GM21529 (cell line): ENCODE data around the gene PPP1R14B.

Source experiments
- ATAC-seq: cut with Tn5 transposase; IDR thresholded peaks from one replicate; pipeline ENCODE4 v1.9.1; 2021; ENCODE audit not compliant: unreplicated experiment

The PPP1R14B gene

DNA sequence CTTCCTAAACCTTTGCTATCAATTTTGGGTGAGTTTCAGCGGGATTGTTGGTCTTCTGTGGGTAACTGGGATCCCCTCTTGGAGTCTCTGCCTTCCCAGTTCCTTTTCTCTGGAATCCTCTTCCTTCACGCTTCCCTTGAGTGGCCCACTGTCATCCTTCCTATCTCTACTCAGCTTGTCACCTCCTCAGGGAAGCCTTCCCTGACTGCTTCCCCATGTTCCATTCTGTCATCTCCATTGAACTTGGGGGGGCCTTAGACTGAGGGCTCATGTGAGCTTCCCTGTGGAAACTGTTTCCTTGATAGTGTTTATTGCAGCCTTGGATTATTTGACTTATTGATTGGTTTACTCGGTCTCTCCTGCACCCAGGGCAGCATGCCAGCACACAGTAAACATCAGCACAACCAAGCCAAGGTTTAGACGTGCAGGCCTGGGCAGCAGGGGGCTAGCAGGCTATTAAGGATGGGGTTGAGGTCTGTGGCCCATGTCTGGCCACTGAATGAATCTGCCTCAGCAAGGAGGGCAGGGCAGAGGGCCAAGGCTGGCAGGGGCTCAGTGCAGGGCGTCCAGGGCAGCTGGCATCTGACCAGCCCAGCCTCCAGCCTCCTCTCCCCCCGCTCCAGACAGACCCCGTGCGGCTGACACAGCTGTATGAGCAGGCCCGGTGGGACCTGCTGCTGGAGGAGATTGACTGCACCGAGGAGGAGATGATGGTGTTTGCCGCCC, 28.0 kb downstream of the PPP1R14B start:
- no peak for ATAC-seq

DNA sequence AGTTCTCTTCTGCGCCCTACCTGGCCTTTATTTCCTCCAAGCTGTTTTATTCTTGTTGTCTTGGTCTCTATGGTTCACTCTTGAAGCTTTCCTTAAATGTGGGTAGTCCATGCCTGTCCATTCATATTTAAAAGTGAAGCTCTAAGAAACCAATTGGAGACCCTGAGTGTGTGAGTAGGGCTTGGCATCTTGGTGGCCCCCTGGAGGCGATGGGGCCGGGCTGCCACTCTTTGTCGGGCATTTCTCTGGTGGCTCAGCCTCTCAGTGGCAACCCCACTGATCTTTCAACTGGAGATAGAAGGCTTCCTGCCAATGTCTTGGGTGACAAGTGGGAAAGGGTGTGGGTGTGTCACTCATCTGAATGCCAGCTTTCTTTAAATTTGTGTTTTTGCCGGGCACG, 29.9 kb downstream of the PPP1R14B start:
- ATAC-seq, result no peak

GRCh38 chr11:64211181-64211872, 35.4 kb downstream of the PPP1R14B start:
- ATAC-seq, result no peak

DNA sequence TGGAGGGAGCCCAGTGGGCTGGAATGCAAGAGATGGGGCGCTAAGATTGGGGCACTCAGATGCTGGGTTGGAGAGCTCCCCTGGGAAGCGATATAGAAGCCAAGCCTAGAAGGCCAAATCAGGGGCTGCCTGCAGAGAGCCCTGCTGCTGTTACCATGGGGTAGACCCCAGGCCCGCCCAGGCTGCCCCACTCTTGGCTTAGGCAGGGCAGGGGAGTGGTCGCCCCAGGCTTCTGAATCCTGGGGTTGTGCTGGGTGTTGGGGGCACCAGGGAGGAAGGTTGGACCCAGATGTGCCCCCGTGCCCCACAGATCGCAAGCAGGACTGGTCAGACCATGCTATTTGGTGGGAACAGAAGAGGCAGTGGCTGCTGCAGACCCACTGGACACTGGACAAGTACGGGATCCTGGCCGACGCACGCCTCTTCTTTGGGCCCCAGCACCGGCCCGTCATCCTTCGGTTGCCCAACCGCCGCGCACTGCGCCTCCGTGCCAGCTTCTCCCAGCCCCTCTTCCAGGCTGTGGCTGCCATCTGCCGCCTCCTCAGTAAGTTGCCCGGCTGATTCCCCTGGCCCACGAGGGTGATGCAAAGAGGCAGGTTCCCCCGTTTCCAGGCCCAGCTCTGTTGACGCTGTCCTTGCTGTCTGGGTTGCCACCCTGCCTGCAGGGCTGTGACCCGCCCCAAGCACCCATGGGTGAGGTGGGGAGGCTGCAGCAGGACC, 36.3 kb downstream of the PPP1R14B start:
- ATAC-seq, result no peak

- ATAC-seq, result no peak
Measured at GRCh38 chr11:64209563-64209843, 37.2 kb downstream of the PPP1R14B start.

- no peak for ATAC-seq
Measured at GRCh38 chr11:64208796-64209562, 37.8 kb downstream of the PPP1R14B start.

- no peak for ATAC-seq
Measured at GRCh38 chr11:64208086-64208795, 38.5 kb downstream of the PPP1R14B start.

DNA sequence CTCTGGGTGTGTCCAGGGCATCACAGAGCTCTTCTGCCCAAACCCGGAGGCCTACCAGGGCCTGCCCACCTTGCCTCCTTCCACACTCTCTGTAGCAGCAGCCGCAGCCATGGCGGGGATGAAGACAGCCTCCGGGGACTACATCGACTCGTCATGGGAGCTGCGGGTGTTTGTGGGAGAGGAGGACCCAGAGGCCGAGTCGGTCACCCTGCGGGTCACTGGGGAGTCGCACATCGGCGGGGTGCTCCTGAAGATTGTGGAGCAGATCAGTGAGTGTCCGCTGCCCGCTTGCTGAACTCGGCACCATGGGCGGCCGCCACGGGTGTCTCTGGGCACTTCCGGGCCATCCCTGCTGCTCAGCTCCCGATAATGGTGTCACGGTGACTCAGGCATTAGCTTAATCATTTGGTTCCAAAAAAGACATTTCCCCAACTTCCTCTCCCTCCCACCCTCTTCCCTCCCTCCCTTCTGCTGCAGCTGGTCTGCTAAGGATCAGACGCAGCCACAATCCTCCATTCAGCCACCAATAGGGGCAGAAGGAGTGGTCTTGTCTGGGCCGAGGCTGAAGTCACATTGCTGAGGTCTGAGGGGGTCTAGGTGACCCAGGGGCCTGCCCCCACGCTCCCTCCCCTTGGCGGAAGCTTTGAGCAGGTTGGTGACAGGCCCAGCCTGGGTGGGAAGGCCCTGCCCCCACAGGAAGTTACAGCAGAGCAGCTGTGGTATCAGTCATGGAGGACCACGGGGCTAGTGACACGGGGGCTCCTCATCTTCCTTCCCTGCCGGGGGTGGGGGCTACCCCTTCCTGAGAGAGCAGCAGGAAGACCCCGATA, 39.3 kb downstream of the PPP1R14B start:
- peak; percentile 62 for ATAC-seq

DNA sequence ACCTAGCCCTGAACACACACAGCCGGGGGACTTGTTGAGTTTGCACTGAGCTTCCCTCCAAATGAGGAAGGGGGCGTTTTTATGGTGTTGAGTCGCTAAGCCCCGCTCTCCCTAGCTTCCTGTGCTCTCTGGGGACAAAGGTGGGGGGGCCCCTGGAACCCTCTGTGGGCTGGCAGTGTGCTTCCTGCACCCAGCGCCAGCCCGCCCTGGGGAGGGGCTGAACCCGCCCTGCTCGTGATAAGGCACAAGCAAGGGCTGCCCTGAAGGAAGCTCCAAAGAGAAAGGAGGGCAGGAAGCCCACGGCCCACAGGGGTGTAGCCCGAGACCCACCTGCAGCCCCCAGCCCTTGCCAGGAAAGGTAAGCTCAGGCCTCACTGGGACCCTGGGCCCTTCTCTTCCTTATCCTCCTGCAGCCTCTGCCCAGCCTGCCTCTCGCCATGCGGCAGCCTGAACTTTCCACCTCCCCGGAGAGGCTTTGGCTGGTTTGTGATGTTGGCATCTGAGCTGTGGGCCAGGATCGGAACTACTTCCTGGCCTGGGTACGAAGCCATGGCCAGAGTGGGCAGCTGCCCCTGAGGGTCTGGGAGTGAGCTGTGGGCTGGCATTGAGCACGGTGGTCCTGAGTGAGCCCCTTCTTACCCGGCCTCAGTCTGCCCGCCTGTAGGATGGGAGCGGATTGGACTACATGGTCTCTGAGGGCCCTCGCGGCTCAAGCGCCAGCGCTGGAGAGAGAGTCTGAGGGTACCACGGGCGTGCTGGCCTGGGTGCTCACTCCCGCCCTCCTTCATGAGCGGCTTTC, 40.1 kb downstream of the PPP1R14B start, which contains the start of gene FERMT3:
FERMT3 (plus strand) TSS at position 265 of the 799 bp plus-strand sequence. CDS start 644 bp downstream, outside the sequence.
- peak; percentile 47 for ATAC-seq

DNA sequence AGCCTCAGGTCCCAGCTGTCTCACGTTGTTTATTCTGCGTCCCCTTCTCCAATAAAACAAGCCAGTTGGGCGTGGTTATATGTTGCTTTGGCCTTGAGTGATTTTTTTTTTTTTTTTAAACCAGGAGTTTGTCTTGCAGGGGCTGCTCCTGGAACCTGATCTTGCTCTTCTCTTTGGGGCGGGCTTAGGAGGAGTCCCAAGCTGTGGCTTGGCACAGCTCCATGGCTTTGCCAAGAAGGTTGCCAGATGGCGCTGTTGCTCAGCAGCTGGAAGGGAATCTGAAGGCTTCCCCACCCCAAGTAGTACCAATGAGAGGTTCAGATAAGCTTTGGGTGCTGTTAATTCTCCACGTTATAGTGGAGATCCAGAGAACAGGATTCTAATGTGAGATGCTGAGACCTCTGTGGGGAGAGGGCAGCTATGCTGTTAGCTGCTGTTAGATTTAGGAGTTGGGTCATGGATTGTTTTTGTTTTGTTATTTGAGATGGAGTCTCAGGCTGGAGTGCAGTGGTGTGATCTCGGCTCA, 42.2 kb downstream of the PPP1R14B start:
- ATAC-seq, result no peak

GRCh38 chr11:64204080-64204440, 42.7 kb downstream of the PPP1R14B start:
- ATAC-seq, result no peak

- ATAC-seq, result no peak
Measured at GRCh38 chr11:64203421-64204079, 43.2 kb downstream of the PPP1R14B start.

DNA sequence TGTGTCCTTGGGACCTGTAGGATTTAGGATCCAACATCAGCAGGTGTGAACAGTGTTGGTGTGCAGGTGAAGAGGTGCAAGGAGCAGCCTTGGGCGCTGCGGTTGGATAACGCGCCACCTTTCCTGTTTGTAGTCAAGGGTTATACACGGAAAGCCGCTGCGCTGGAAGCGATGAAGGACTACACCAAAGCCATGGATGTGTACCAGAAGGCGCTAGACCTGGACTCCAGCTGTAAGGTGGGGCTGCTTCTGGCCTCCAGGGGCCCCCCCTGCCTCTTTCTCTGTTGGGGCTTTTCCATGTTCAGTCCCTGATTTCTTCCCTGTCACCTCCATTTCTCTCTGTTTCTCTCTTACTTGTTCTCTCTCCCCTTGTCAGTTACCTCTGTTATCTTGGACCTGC, 43.8 kb downstream of the PPP1R14B start:
- ATAC-seq, result no peak

- no peak for ATAC-seq
Measured at GRCh38 chr11:64201543-64201942, 45.2 kb downstream of the PPP1R14B start.

GRCh38 chr11:64198511-64198910, 48.2 kb downstream of the PPP1R14B start:
- no peak for ATAC-seq

- no peak for ATAC-seq
Measured at GRCh38 chr11:64196626-64197025, 50.1 kb downstream of the PPP1R14B start.
